RWPE2 (cell line): ENCODE data around the gene DSG4.
"Not testable (repeated sequence)": the region's sequence is repeated elsewhere in the genome, so short reads cannot be mapped to it uniquely, and the experiment has no call there.

ENCODE experiments used
- ATAC-seq: fragments of 200-7000 bp; cut with Tn5 transposase; 3 replicates; pipeline ENCODE4 v1.9.1; 2021; ENCODE audit warnings: low read depth
- DNase-seq: peaks from one replicate; pipeline ENCODE4 v3.0.0-alpha.2; 2020; ENCODE audit warnings: low spot score
- H3K27ac ChIP-seq: fragments of 450-650 bp; 2 replicates; pipeline ENCODE4 v1.5.1; 2017; ENCODE audit warnings: mild to moderate bottlenecking; ENCODE audit not compliant: poor library complexity, severe bottlenecking
- H3K27me3 ChIP-seq: fragments of 250-450 bp; sonication (Bioruptor Pico); 2 replicates; pipeline ENCODE4 v1.5.1; 2021; ENCODE audit warnings: mild to moderate bottlenecking, moderate library complexity; ENCODE audit not compliant: insufficient read depth, poor library complexity, severe bottlenecking
- H3K36me3 ChIP-seq: fragments of 250-450 bp; sonication (Bioruptor Pico); 2 replicates; pipeline ENCODE4 v1.5.1; 2020; ENCODE audit warnings: low read depth, mild to moderate bottlenecking, moderate library complexity
- H3K4me1 ChIP-seq: fragments of 250-450 bp; sonication (Bioruptor Pico); 2 replicates; pipeline ENCODE4 v1.5.1; 2021; ENCODE audit warnings: mild to moderate bottlenecking, moderate library complexity; ENCODE audit not compliant: insufficient read depth, poor library complexity, severe bottlenecking
- H3K4me3 ChIP-seq: fragments of 250-450 bp; sonication (Bioruptor Pico); 2 replicates; pipeline ENCODE4 v1.5.1; 2021; ENCODE audit warnings: mild to moderate bottlenecking, moderate library complexity; ENCODE audit not compliant: severe bottlenecking
- H3K9me3 ChIP-seq: fragments of 250-450 bp; sonication (Bioruptor Pico); 2 replicates; pipeline ENCODE4 v1.5.1; 2021; ENCODE audit warnings: mild to moderate bottlenecking, moderate library complexity; ENCODE audit not compliant: severe bottlenecking
- TF ChIP-seq, protein P1 (sequence below): fragments of 450-650 bp; IDR thresholded peaks from one replicate; pipeline ENCODE4 v1.5.1; 2017; ENCODE audit warnings: mild to moderate bottlenecking, moderate library complexity; ENCODE audit not compliant: poor library complexity, severe bottlenecking

The DSG4 gene, protein sequence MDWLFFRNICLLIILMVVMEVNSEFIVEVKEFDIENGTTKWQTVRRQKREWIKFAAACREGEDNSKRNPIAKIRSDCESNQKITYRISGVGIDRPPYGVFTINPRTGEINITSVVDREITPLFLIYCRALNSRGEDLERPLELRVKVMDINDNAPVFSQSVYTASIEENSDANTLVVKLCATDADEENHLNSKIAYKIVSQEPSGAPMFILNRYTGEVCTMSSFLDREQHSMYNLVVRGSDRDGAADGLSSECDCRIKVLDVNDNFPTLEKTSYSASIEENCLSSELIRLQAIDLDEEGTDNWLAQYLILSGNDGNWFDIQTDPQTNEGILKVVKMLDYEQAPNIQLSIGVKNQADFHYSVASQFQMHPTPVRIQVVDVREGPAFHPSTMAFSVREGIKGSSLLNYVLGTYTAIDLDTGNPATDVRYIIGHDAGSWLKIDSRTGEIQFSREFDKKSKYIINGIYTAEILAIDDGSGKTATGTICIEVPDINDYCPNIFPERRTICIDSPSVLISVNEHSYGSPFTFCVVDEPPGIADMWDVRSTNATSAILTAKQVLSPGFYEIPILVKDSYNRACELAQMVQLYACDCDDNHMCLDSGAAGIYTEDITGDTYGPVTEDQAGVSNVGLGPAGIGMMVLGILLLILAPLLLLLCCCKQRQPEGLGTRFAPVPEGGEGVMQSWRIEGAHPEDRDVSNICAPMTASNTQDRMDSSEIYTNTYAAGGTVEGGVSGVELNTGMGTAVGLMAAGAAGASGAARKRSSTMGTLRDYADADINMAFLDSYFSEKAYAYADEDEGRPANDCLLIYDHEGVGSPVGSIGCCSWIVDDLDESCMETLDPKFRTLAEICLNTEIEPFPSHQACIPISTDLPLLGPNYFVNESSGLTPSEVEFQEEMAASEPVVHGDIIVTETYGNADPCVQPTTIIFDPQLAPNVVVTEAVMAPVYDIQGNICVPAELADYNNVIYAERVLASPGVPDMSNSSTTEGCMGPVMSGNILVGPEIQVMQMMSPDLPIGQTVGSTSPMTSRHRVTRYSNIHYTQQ

GRCh38 chr18:31376477-31376876 lies at the start of gene DSG4:
DSG4 (plus strand) TSS chr18:31376777; CDS start chr18:31376912, 135 bp downstream.
- Histone ChIP-seq H3K27me3 (no peaks in the 10 kb centered on the region), H3K27ac (no peak within 1 kb of the TSS), H3K9me3 (no peaks in the 10 kb centered on the region), H3K4me3 (no peak within 1 kb of the TSS), H3K4me1 (no peaks in the 10 kb centered on the region), H3K36me3 (no peaks in the 10 kb centered on the region)
- no peak for DNase-seq
- TF ChIP-seq, protein P1, sequence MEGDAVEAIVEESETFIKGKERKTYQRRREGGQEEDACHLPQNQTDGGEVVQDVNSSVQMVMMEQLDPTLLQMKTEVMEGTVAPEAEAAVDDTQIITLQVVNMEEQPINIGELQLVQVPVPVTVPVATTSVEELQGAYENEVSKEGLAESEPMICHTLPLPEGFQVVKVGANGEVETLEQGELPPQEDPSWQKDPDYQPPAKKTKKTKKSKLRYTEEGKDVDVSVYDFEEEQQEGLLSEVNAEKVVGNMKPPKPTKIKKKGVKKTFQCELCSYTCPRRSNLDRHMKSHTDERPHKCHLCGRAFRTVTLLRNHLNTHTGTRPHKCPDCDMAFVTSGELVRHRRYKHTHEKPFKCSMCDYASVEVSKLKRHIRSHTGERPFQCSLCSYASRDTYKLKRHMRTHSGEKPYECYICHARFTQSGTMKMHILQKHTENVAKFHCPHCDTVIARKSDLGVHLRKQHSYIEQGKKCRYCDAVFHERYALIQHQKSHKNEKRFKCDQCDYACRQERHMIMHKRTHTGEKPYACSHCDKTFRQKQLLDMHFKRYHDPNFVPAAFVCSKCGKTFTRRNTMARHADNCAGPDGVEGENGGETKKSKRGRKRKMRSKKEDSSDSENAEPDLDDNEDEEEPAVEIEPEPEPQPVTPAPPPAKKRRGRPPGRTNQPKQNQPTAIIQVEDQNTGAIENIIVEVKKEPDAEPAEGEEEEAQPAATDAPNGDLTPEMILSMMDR, result no peak
- ATAC-seq, result no peak

- ATAC-seq, result no peak
- TF ChIP-seq, protein P1, result no peak
- Histone ChIP-seq H3K27ac (no peak overlapping the region), H3K4me3 (no peak overlapping the region), H3K36me3 (no peaks in the 10 kb centered on the region), H3K4me1 (peaks cover 5% of the 10 kb centered on the region), H3K9me3 (no peaks in the 10 kb centered on the region), H3K27me3 (no peaks in the 10 kb centered on the region)
- DNase-seq, result no peak
Observed at GRCh38 chr18:31329787-31330438, 46.7 kb upstream of the DSG4 start.

DNA sequence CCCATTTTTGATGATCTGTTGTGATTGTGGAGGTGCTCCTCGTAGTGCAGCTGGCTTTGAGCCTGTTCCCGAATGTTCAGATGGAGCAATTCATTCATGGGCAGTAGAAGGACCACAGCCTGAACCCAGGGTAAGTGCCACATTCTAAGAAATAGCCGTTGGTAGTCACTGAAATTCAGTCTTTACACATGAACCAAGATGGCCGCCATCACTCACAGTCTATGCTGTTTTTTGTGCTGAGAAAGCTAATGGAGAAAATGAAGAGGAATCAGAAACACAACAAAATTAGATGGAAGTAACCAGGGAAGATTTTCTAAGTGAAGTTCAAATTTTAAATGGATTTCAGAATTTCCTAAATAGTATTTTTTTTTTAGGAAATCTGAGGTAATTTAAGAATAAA lies 33.1 kb upstream of the DSG4 start:
- Histone ChIP-seq H3K4me1 (no peaks in the 10 kb centered on the region), H3K27ac (no peak overlapping the region), H3K27me3 (no peaks in the 10 kb centered on the region), H3K36me3 (no peaks in the 10 kb centered on the region), H3K4me3 (no peak overlapping the region), H3K9me3 (no peaks in the 10 kb centered on the region)
- DNase-seq (no peak), ATAC-seq (no peak)
- TF ChIP-seq, protein P1, result no peak

DNA sequence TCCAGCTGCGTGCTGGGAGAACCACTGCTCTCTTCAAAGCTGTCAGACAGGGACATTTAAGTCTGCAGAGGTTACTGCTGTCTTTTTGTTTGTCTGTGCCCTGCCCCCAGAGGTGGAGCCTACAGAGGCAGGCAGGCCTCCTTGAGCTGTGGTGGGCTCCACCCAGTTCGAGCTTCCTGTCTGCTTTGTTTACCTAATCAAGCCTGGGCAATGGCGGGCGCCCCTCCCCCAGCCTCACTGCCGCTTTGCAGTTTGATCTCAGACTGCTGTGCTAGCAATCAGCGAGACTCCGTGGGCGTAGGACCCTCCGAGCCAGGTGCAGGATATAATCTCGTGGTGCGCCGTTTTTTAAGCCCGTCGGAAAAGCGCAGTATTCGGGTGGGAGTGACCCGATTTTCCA lies 23.2 kb upstream of the DSG4 start:
- DNase-seq, H3K27me3 ChIP-seq, H3K4me1 ChIP-seq, ATAC-seq, H3K9me3 ChIP-seq, H3K27ac ChIP-seq, H3K4me3 ChIP-seq, H3K36me3 ChIP-seq: not testable (repeated sequence)

DNA sequence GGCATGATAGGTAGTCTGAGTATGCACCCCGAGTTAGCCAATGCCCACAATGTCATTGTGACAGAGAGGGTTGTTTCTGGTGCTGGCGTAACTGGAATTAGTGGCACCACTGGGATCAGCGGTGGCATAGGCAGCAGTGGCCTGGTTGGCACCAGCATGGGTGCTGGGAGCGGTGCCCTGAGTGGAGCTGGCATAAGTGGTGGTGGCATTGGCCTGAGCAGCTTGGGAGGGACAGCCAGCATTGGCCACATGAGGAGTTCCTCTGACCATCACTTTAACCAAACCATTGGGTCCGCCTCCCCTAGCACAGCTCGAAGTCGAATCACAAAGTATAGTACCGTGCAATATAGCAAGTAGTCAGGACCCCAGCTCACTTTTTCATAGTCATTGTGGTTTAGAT lies 21.6 kb upstream of the DSG4 start:
- H3K4me1 ChIP-seq, result no peaks in the 10 kb centered on the region
- H3K4me3 ChIP-seq, result no peak overlapping the region
- no peak overlapping the region for H3K27ac ChIP-seq
- DNase-seq (no peak), ATAC-seq (no peak)
- TF ChIP-seq, protein P1, result no peak
- no peaks in the 10 kb centered on the region for H3K36me3 ChIP-seq
- no peaks in the 10 kb centered on the region for H3K27me3 ChIP-seq
- no peaks in the 10 kb centered on the region for H3K9me3 ChIP-seq
